ENCODE data around the gene MRAP2. TPM values are rescaled to one million over a fixed set of nuclear protein-coding genes. Genes with fewer than 3 reads are reported as not detected.
"Not testable (repeated sequence)": the region's sequence is repeated elsewhere in the genome, so short reads cannot be mapped to it uniquely, and the experiment has no call there.

MRAP2 gene
- polyA plus RNA-seq, 3 donors: 2.6 to 3.5 (median 3.4) TPM

GRCh38 chr6:84068873-84069272 is 35.3 kb downstream of the MRAP2 start:
- not testable (repeated sequence) for DNase-seq (ENCODE audit: low read depth in 3 of 3, low spot score in 2 of 3)

- DNase-seq (ENCODE audit: low read depth in 3 of 3, low spot score in 2 of 3): no peak
Observed at GRCh38 chr6:84072442-84072997, 38.9 kb downstream of the MRAP2 start.

- no peak for DNase-seq (ENCODE audit: low read depth in 3 of 3, low spot score in 2 of 3)
Observed at GRCh38 chr6:84074988-84075781, 41.6 kb downstream of the MRAP2 start.

- no peak for DNase-seq (ENCODE audit: low read depth in 3 of 3, low spot score in 2 of 3)
Observed at GRCh38 chr6:84077645-84078044, 44.1 kb downstream of the MRAP2 start.

- DNase-seq (ENCODE audit: low read depth in 3 of 3, low spot score in 2 of 3): no peak
Observed at GRCh38 chr6:84078335-84078734, 44.8 kb downstream of the MRAP2 start.

- DNase-seq (ENCODE audit: low read depth in 3 of 3, low spot score in 2 of 3): no peak
Observed at GRCh38 chr6:84081222-84081621, 47.6 kb downstream of the MRAP2 start.

GRCh38 chr6:84082689-84083265 is 49.2 kb downstream of the MRAP2 start:
- DNase-seq (ENCODE audit: low read depth in 3 of 3, low spot score in 2 of 3): no peak

- DNase-seq (ENCODE audit: low read depth in 3 of 3, low spot score in 2 of 3): not testable (repeated sequence)
Observed at GRCh38 chr6:84084705-84085104, 51.1 kb downstream of the MRAP2 start.

- DNase-seq (ENCODE audit: low read depth in 3 of 3, low spot score in 2 of 3): no peak
Observed at GRCh38 chr6:84086056-84086455, 52.5 kb downstream of the MRAP2 start.

- DNase-seq (ENCODE audit: low read depth in 3 of 3, low spot score in 2 of 3): no peak
Observed at GRCh38 chr6:84086545-84087429, 53.2 kb downstream of the MRAP2 start.

- DNase-seq (ENCODE audit: low read depth in 3 of 3, low spot score in 2 of 3): no peak
Observed at GRCh38 chr6:84089081-84089480, 55.5 kb downstream of the MRAP2 start.

GRCh38 chr6:84089552-84089951 is 56.0 kb downstream of the MRAP2 start:
- no peak for DNase-seq (ENCODE audit: low read depth in 3 of 3, low spot score in 2 of 3)

- no peak for DNase-seq (ENCODE audit: low read depth in 3 of 3, low spot score in 2 of 3)
Observed at GRCh38 chr6:84093441-84094435, 60.2 kb downstream of the MRAP2 start.

GRCh38 chr6:84095156-84095555 is 61.6 kb downstream of the MRAP2 start:
- no peak for DNase-seq (ENCODE audit: low read depth in 3 of 3, low spot score in 2 of 3)

GRCh38 chr6:84103029-84103428 is 69.5 kb downstream of the MRAP2 start:
- DNase-seq (ENCODE audit: low read depth in 3 of 3, low spot score in 2 of 3): no peak

- DNase-seq (ENCODE audit: low read depth in 3 of 3, low spot score in 2 of 3): not testable (repeated sequence)
Observed at GRCh38 chr6:84105215-84105924, 71.8 kb downstream of the MRAP2 start.

GRCh38 chr6:84107495-84107894 is 73.9 kb downstream of the MRAP2 start:
- DNase-seq (ENCODE audit: low read depth in 3 of 3, low spot score in 2 of 3): no peak

- DNase-seq (ENCODE audit: low read depth in 3 of 3, low spot score in 2 of 3): not testable (repeated sequence)
Observed at GRCh38 chr6:84111351-84111750, 77.8 kb downstream of the MRAP2 start.

- DNase-seq (ENCODE audit: low read depth in 3 of 3, low spot score in 2 of 3): not testable (repeated sequence)
Observed at GRCh38 chr6:84114933-84115594, 81.5 kb downstream of the MRAP2 start.

Data from right renal cortex interstitium (tissue), 3 donors.